ENCODE data around the gene ATP6AP1. TPM values are rescaled to one million over a fixed set of nuclear protein-coding genes. Genes with fewer than 3 reads are reported as not detected.
"Not testable (repeated sequence)": the region's sequence is repeated elsewhere in the genome, so short reads cannot be mapped to it uniquely, and the experiment has no call there.

ATP6AP1 gene
- total RNA-seq, 1 donor from 2014 or later, result 74.8 TPM

GRCh38 chrX:154397888-154398667 lies 30.4 kb upstream of the ATP6AP1 start, which contains the start of gene RPL10:
Gene RPL10, plus strand, starts transcription at chrX:154398377. Its CDS starts 143 bp downstream, at chrX:154398520.
- intact Hi-C loops (cut with DNase I), result no loop called here
- ATAC-seq (ENCODE audit: poor library complexity) (peak; percentile 92), DNase-seq (peak; percentile 95)

DNA sequence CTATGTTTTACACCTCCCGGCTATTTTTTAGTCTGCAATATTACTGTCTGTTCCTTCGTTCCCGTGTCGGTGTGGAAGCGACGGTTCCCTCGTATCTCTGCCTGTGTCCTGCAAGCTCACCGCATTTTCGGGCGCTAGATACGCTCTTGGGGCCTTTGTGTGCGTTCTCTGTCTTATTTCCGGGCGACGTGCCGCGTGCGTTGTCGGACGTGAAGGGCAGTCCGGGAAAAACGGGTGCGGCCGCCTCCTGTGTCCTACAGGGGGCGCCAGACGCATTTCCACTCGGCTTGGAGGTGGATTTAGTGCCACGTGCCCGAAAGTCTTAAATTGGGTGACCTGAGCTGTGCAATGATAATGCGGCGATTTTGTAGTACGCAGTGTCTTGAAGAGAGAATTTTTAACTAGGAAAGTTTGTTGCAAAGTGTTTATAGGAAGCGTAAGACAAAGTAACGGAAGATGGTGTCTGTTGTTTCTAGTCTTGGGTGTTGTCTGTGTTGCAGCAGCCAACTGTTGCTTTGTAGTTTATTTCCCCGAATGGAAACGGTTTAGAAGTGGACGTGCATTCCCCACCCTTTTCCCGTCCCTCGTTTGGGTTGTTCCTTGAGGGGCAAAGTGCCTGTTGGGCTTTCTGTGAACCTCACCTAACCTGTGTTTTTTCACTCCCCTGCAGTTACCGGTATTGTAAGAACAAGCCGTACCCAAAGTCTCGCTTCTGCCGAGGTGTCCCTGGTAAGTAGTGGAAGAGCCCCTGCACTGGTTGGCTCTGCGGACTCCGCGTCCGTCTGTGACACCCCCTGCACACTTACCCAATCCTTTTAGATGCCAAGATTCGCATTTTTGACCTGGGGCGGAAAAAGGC lies 29.6 kb upstream of the ATP6AP1 start:
- DNase-seq (peak; percentile 92), ATAC-seq (ENCODE audit: poor library complexity) (peak; percentile 71)
- intact Hi-C loops (cut with DNase I), result no loop called here

GRCh38 chrX:154399527-154400368 lies 28.7 kb upstream of the ATP6AP1 start:
- DNase-seq (no peak), ATAC-seq (ENCODE audit: poor library complexity) (no peak)
- intact Hi-C loops (cut with DNase I), result loop anchor here (10.0 kb wide), 1 partner anchor 55 kb away; the partner anchor contains the start of gene PLXNA3

DNA sequence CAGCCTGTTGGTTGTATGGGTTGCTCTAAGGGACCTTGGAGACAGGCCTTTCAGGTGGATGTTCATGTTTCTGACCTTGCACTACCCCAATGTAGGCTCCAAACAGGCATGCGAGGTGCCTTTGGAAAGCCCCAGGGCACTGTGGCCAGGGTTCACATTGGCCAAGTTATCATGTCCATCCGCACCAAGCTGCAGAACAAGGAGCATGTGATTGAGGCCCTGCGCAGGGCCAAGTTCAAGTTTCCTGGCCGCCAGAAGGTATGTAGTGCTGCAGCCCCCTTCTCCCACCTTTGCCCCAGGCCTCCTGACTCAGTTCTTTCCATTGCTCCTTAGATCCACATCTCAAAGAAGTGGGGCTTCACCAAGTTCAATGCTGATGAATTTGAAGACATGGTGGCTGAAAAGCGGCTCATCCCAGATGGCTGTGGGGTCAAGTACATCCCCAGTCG lies 28.1 kb upstream of the ATP6AP1 start:
- not testable (repeated sequence) for ATAC-seq (ENCODE audit: poor library complexity); DNase-seq
- intact Hi-C loops (cut with DNase I), result loop anchor here (10.0 kb wide), 1 partner anchor 54 kb away; the partner anchor contains the start of gene PLXNA3

DNA sequence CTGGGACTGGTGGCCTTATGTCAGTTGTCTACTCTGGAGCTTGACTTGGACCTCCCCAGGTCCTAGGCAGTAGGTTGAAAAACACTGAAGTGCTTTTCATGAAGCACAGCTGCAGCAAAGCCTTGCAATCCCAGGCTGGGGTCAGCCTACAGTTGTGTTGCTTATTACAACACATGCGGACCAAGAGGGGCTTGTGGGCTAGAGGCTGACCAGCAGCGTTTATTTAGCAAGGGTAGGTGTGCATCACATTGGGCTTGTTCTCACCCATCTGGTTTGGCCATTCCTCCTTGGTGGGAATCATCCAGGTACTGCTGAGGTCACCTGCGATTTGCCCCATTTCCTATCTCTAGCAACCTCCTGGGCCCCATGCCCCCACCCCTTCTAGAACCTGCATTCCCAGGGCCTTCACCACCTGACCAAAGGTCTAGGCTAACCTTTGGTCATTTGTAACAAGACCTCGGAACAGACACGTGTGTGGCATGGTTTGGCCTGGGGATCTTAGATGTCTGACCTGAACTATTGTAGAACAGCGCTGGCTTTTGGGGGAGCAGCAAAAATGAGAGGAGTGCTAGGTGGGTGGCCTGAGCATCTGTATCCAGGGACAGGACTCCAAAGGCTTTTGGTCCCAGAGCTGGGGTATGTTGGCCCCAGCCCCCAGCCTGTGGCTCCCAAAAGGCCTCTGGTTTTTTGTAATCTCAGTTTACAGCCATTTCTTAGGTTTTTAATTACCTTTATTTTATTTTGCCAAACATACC lies 27.3 kb upstream of the ATP6AP1 start:
- ATAC-seq (ENCODE audit: poor library complexity), result no peak
- no peak for DNase-seq
- intact Hi-C loops (cut with DNase I), result loop anchor here (10.0 kb wide), 1 partner anchor 54 kb away; the partner anchor contains the start of gene PLXNA3

DNA sequence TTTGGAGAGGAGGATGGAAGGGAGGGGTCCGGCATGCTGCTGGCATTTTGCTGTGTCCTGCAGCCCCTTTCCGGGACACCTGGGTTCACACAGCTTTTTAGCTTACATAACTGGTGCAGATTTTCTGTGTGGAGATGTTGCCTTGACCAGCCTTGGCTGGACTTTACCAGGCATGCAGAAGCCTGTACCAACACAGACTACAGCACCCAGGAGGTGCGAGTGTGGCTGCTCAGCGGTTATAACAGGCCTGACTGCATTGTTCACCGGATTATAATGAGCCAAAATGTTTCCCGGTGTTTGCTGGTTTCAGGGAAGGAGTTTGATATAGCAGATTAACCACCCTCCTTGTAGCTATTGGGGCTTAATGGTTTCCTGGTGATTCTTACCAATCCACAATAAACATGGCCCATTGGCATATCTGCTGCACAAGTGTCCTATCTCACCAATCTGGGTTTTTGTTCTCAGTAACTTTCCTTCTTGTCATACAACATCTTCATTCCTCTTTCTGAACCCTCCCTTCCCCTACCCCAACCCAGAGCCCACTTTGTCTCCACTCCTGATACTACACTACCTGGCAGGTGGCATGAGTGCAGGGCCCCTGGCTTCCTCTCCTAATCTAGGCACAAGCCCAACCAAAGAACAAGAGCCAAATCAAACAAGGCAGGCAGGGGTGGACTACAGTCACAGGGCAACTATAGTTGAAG lies 26.4 kb upstream of the ATP6AP1 start:
- ATAC-seq (ENCODE audit: poor library complexity) (no peak), DNase-seq (no peak)
- intact Hi-C loops (cut with DNase I), result loop anchor here (10.0 kb wide), 1 partner anchor 53 kb away; the partner anchor contains the start of gene PLXNA3

DNA sequence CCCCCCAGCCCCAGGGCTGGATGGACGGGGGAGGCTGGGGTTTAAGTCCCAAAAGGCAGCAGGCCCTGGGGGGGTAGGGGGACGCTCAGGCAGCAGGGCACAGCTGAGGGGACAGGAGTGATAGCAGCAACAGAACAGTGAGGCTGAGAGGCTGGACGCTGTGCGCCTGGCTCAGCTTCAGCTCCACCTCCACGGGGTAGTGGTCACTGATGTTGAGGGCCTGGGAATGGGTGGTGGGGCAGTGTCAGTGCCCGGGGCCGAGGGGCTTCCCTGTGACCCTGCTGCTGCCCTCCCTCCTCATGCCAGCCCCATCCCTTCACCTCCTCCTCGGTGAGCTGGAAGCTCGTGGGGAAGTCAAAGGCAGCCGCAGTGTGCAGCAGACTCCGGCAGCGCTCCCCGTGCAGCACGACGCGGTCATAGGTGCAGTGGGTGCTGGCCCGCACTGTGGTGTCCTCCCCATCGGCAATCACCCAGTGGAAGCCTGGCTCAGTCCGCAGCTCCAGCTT lies 25.8 kb upstream of the ATP6AP1 start:
- no peak for DNase-seq
- intact Hi-C loops (cut with DNase I), result loop anchor here (10.0 kb wide), 1 partner anchor 52 kb away; the partner anchor contains the start of gene PLXNA3
- no peak for ATAC-seq (ENCODE audit: poor library complexity)

GRCh38 chrX:154403192-154403591 lies 25.3 kb upstream of the ATP6AP1 start:
- intact Hi-C loops (cut with DNase I), result loop anchor here (10.0 kb wide), 1 partner anchor 52 kb away; the partner anchor contains the start of gene PLXNA3
- DNase-seq, result no peak
- ATAC-seq (ENCODE audit: poor library complexity), result no peak

GRCh38 chrX:154403858-154404257 lies 24.6 kb upstream of the ATP6AP1 start:
- no peak for DNase-seq
- no peak for ATAC-seq (ENCODE audit: poor library complexity)
- intact Hi-C loops (cut with DNase I), result loop anchor here (10.0 kb wide), 1 partner anchor 51 kb away; the partner anchor contains the start of gene PLXNA3

DNA sequence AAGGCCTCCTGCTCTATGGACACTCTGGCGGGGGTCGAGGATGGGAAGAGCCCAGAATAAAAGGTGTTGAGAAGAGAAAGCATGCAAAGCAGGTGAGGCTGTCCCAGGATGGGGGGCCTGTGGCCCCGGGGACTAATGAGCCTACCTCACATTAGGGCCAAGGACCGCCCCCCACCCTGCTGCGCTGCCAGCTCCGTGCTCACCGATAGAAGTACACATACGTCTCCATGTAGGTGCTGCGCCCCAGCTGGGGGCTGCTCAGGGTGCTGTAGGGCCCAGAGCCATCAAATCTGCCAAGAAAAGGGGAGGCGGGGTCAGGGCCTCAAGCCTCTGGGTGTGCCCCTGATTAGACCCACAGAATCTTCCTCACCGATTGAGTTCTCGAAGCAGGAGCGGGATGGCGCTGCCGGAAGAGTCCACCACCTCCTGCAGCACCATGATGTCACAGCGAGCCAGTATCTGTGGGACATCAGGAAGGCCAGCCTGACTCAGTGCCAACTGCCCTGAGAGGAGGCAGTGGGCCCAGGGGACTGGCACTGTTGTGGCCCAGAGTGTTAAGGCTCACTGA lies 23.8 kb upstream of the ATP6AP1 start:
- ATAC-seq (ENCODE audit: poor library complexity) (no peak), DNase-seq (no peak)
- intact Hi-C loops (cut with DNase I), result loop anchor here (10.0 kb wide), 1 partner anchor 50 kb away; the partner anchor contains the start of gene PLXNA3

DNA sequence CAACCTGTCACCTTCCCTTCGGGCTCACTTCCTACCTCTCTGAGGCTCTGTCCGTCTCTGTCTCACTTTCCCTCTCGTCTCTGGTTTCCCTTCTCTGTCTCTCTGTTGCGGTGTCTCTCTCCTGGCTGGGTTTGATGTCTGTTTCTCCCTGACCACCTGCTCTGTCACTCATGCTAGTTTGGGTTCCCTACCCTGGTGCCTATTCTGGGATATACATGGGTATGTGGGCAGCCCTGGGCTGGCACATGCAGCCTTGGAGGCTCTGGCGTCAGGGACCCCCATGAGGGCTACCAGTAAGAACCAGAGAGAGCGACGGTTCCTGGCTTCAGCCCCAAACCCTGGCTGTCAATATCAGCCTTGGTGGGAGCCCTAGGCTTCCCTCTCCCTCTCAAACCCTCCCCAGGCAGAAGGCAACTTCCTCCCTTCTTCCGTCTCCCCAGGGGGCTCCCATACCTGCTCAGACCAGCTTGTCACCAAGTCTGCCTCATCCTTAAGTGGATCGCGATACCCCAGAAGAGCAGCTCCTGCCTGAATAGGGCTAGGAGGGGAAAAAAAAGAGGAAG lies 19.7 kb upstream of the ATP6AP1 start:
- DNase-seq (no peak), ATAC-seq (ENCODE audit: poor library complexity) (no peak)
- intact Hi-C loops (cut with DNase I), result loop anchor here (10.0 kb wide), 1 partner anchor 46 kb away; the partner anchor contains the start of gene PLXNA3

- intact Hi-C loops (cut with DNase I), result loop anchor here (10.0 kb wide), 1 partner anchor 45 kb away; the partner anchor contains the start of gene PLXNA3
- peak; percentile 54 for ATAC-seq (ENCODE audit: poor library complexity)
- DNase-seq, result peak; percentile 88
These were observed 19.1 kb upstream of the ATP6AP1 start, which contains the start of gene DNASE1L1 for GRCh38 chrX:154409222-154409871. Gene DNASE1L1, minus strand, starts transcription at chrX:154409254. Its CDS starts 3,686 bp downstream, at chrX:154405568.

DNA sequence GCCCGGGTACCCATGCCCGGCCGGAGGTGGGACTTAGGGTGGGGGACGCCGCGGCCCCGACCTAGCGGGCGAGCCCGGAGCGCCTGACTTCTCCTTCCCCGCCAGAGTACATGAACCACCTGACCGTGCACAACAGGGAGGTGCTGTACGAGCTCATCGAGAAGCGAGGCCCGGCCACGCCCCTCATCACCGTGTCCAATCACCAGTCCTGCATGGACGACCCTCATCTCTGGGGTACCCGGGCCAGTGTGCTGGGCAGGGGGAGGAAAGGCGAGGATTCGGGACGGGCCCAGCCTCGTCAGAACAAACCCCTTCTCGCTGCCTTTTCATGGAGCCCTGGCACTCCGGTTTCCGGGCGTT lies 16.5 kb upstream of the ATP6AP1 start:
- DNase-seq (peak; percentile 78), ATAC-seq (ENCODE audit: poor library complexity) (peak; percentile 85)
- intact Hi-C loops (cut with DNase I), result no loop called here

DNA sequence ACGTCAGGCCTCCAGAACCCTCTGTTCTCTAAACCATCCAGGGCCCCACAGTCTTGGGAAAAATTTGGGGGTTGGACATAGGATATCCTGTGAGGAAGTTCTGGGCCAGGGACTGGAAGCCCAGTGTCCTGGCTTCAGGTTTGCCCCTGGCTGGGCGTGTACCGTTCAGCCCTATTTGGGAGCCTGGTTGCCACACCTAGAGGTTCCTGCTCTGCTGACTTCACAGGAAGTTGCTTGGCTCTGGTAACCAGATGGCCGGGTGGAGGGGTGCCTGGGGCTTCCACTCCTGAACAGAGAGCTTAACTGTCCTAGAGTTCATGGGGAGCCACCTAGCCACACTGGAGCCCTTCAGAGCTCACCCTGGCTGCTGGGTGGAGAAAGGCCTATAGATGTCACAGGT lies 16.0 kb upstream of the ATP6AP1 start:
- DNase-seq (peak; percentile 49), ATAC-seq (ENCODE audit: poor library complexity) (no peak)
- intact Hi-C loops (cut with DNase I), result no loop called here

DNA sequence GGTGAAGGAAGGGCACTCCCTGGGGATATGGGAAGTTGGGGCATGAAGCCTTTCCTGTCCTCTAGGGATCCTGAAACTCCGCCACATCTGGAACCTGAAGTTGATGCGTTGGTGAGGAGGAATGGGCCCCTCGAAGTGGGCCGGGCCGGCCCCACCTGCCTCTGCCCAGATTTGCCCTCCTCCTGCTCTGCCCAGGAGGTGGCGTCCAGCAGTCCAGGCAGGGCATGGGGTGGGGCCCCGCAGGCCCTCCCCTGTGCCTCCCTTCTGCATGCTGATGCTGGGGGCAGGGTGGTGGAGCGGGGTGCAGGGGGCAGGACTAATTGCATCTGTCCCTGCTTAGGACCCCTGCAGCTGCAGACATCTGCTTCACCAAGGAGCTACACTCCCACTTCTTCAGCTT lies 15.3 kb upstream of the ATP6AP1 start:
- intact Hi-C loops (cut with DNase I), result no loop called here
- ATAC-seq (ENCODE audit: poor library complexity) (no peak), DNase-seq (no peak)

Data from Right ventricle myocardium superior (tissue), 1 donor.